Activated T-helper 2 cell treated with anti-CD3 and anti-CD28 coated beads, Interferon-gamma antibody, Interleukin-2, Interleukin-4, amounts not matched to agents 10 μg/mL and 5 μg/mL and 100 μg/mL, durations not matched to agents 14 hours and 24 hours and 36 hours (primary cell): Measurements from ENCODE around the gene PLEKHA8. TPM values are rescaled to one million over a fixed set of nuclear protein-coding genes. Genes with fewer than 3 reads are reported as not detected.
A peak's percentile ranks its signal among the peaks of the same experiment; 100 is the strongest.

Source experiments
- DNase-seq: peaks from one replicate; pipeline ENCODE4 v3.0.0; 2021; ENCODE audit warnings: low spot score
- H3K27ac Mint-ChIP-seq: one replicate; pipeline ENCODE4 v1.8.0; 2021; ENCODE audit warnings: mixed read lengths
- H3K27me3 Mint-ChIP-seq: one replicate; pipeline ENCODE4 v1.8.0; 2021; ENCODE audit warnings: low read depth, mixed read lengths
- H3K36me3 Mint-ChIP-seq: one replicate; pipeline ENCODE4 v1.8.0; 2021; ENCODE audit warnings: low read depth, mixed read lengths
- H3K4me1 Mint-ChIP-seq: one replicate; pipeline ENCODE4 v1.8.0; 2021; ENCODE audit warnings: low read depth, mixed read lengths
- H3K4me3 Mint-ChIP-seq: one replicate; pipeline ENCODE4 v1.8.0; 2021; ENCODE audit warnings: low read depth, mild to moderate bottlenecking, moderate library complexity, mixed read lengths
- H3K9me3 Mint-ChIP-seq: one replicate; pipeline ENCODE4 v1.8.0; 2021; ENCODE audit warnings: mixed read lengths
- intact Hi-C: fragments of 100-400 bp; cut with micrococcal nuclease; formaldehyde crosslinking; loops from one replicate; pipeline ENCODE4 v1.15.1; 2023
- total RNA-seq: library from RNA; stranded (reverse); gene quantifications from 2 replicates; pipeline ENCODE4 v1.2.3, GENCODE V29; 2022

Gene PLEKHA8
- total RNA-seq, result 10.9 and 11.9 TPM in 2 replicates

- no peaks in the 10 kb centered on the region for H3K27me3 Mint-ChIP-seq
- peak within 1 kb of the TSS; percentile 84 for H3K27ac Mint-ChIP-seq
- H3K4me1 Mint-ChIP-seq, result peaks cover 32% of the 10 kb centered on the region
- intact Hi-C loops, result loop anchor here (1.0 to 5.0 kb wide), 7 partner anchors 41 to 477 kb away; partner anchors contain the start of genes GGCT, MTURN, SCRN1 and ZNRF2
- peak within 1 kb of the TSS; percentile 93 for H3K4me3 Mint-ChIP-seq
- DNase-seq, result peak; percentile 87
- H3K9me3 Mint-ChIP-seq, result no peaks in the 10 kb centered on the region
- peaks cover 6% of the 10 kb centered on the region for H3K36me3 Mint-ChIP-seq
These were observed at the start of gene PLEKHA8 for GRCh38 chr7:30028216-30028748. TSS of gene PLEKHA8 (plus strand) at chr7:30028412. CDS start at chr7:30028763, 351 bp downstream.

- Mint-ChIP-seq H3K4me1 (no peaks in the 10 kb centered on the region), H3K9me3 (no peaks in the 10 kb centered on the region), H3K4me3 (no peak overlapping the region), H3K36me3 (no peaks in the 10 kb centered on the region), H3K27me3 (peaks cover 32% of the 10 kb centered on the region), H3K27ac (no peak overlapping the region)
- DNase-seq, result no peak
- intact Hi-C loops, result no loop called here
These were observed 48.1 kb upstream of the PLEKHA8 start for GRCh38 chr7:29980151-29980550.

GRCh38 chr7:29987083-29987482 is 41.1 kb upstream of the PLEKHA8 start:
- intact Hi-C loops, result loop anchor here (5.0 kb wide), 1 partner anchor 40 kb away; the partner anchor contains the start of genes FKBP14 and PLEKHA8
- Mint-ChIP-seq H3K36me3 (no peaks in the 10 kb centered on the region), H3K4me3 (no peak overlapping the region), H3K9me3 (no peaks in the 10 kb centered on the region), H3K27me3 (peaks cover 55% of the 10 kb centered on the region), H3K27ac (no peak overlapping the region), H3K4me1 (peaks cover 6% of the 10 kb centered on the region)
- DNase-seq, result no peak

GRCh38 chr7:29987811-29988317 is 40.3 kb upstream of the PLEKHA8 start:
- Mint-ChIP-seq H3K36me3 (no peaks in the 10 kb centered on the region), H3K27me3 (peaks cover 60% of the 10 kb centered on the region), H3K4me1 (peaks cover 6% of the 10 kb centered on the region), H3K27ac (no peak overlapping the region), H3K9me3 (peaks cover 4% of the 10 kb centered on the region), H3K4me3 (peak overlapping the region; percentile 49)
- intact Hi-C loops, result loop anchor here (5.0 kb wide), 1 partner anchor 39 kb away; the partner anchor contains the start of genes FKBP14 and PLEKHA8
- DNase-seq, result no peak

GRCh38 chr7:29988424-29989256 is 39.6 kb upstream of the PLEKHA8 start:
- H3K27ac Mint-ChIP-seq, result no peak overlapping the region
- DNase-seq, result no peak

GRCh38 chr7:29989257-29989995 is 38.8 kb upstream of the PLEKHA8 start, which contains the start of gene SCRN1:
TSS of gene SCRN1 (minus strand) at chr7:29989801. CDS start at chr7:29969067, 20,734 bp downstream.
- H3K27me3 Mint-ChIP-seq, result peaks cover 56% of the 10 kb centered on the region

More at GRCh38 chr7:29988424-29989256, 39.6 kb upstream of the PLEKHA8 start:
- intact Hi-C loops, result loop anchor here (5.0 kb wide), 1 partner anchor 39 kb away; the partner anchor contains the start of genes FKBP14 and PLEKHA8
- Mint-ChIP-seq H3K36me3 (no peaks in the 10 kb centered on the region), H3K9me3 (peaks cover 7% of the 10 kb centered on the region), H3K27me3 (peaks cover 59% of the 10 kb centered on the region), H3K4me3 (peak overlapping the region; percentile 49), H3K4me1 (peaks cover 6% of the 10 kb centered on the region)

GRCh38 chr7:29990931-29991330 is 37.3 kb upstream of the PLEKHA8 start:
- Mint-ChIP-seq H3K9me3 (peaks cover 7% of the 10 kb centered on the region), H3K27me3 (peaks cover 49% of the 10 kb centered on the region), H3K36me3 (no peaks in the 10 kb centered on the region), H3K4me1 (peaks cover 6% of the 10 kb centered on the region), H3K4me3 (no peak overlapping the region), H3K27ac (no peak overlapping the region)
- no peak for DNase-seq
- intact Hi-C loops, result no loop called here

More at GRCh38 chr7:29989257-29989995, 38.8 kb upstream of the PLEKHA8 start, which contains the start of gene SCRN1:
- H3K4me3 Mint-ChIP-seq, result peak within 1 kb of the TSS; percentile 67
- no peaks in the 10 kb centered on the region for H3K36me3 Mint-ChIP-seq
- DNase-seq, result peak; percentile 10
- peaks cover 6% of the 10 kb centered on the region for H3K4me1 Mint-ChIP-seq
- H3K27ac Mint-ChIP-seq, result no peak within 1 kb of the TSS
- intact Hi-C loops, result loop anchor here (5.0 kb wide), 1 partner anchor 38 kb away; the partner anchor contains the start of genes FKBP14 and PLEKHA8
- H3K9me3 Mint-ChIP-seq, result peaks cover 7% of the 10 kb centered on the region

- intact Hi-C loops, result no loop called here
These were observed 36.3 kb upstream of the PLEKHA8 start for GRCh38 chr7:29991937-29992336.

GRCh38 chr7:29993140-29993539 is 35.1 kb upstream of the PLEKHA8 start:
- intact Hi-C loops, result no loop called here
- Mint-ChIP-seq H3K4me1 (peaks cover 6% of the 10 kb centered on the region), H3K4me3 (no peak overlapping the region), H3K36me3 (no peaks in the 10 kb centered on the region), H3K27ac (no peak overlapping the region), H3K9me3 (peaks cover 19% of the 10 kb centered on the region), H3K27me3 (peaks cover 52% of the 10 kb centered on the region)
- no peak for DNase-seq

More at GRCh38 chr7:29991937-29992336, 36.3 kb upstream of the PLEKHA8 start:
- Mint-ChIP-seq H3K4me1 (peaks cover 6% of the 10 kb centered on the region), H3K4me3 (no peak overlapping the region), H3K27me3 (peaks cover 56% of the 10 kb centered on the region), H3K27ac (no peak overlapping the region), H3K36me3 (no peaks in the 10 kb centered on the region), H3K9me3 (peaks cover 14% of the 10 kb centered on the region)
- DNase-seq, result no peak

GRCh38 chr7:29995652-29996051 is 32.6 kb upstream of the PLEKHA8 start:
- Mint-ChIP-seq H3K4me1 (no peaks in the 10 kb centered on the region), H3K27me3 (peaks cover 50% of the 10 kb centered on the region), H3K9me3 (peaks cover 19% of the 10 kb centered on the region), H3K36me3 (no peaks in the 10 kb centered on the region), H3K4me3 (no peak overlapping the region), H3K27ac (no peak overlapping the region)
- no peak for DNase-seq
- intact Hi-C loops, result no loop called here

GRCh38 chr7:29996321-29996720 is 31.9 kb upstream of the PLEKHA8 start:
- H3K4me1 Mint-ChIP-seq, result no peaks in the 10 kb centered on the region

GRCh38 chr7:29998489-29998888 is 29.7 kb upstream of the PLEKHA8 start:
- Mint-ChIP-seq H3K4me3 (no peak overlapping the region), H3K4me1 (no peaks in the 10 kb centered on the region), H3K36me3 (no peaks in the 10 kb centered on the region), H3K27me3 (peaks cover 36% of the 10 kb centered on the region), H3K9me3 (peaks cover 12% of the 10 kb centered on the region), H3K27ac (no peak overlapping the region)
- no peak for DNase-seq
- intact Hi-C loops, result no loop called here

More at GRCh38 chr7:29996321-29996720, 31.9 kb upstream of the PLEKHA8 start:
- intact Hi-C loops, result no loop called here
- peaks cover 19% of the 10 kb centered on the region for H3K9me3 Mint-ChIP-seq
- H3K27me3 Mint-ChIP-seq, result peaks cover 48% of the 10 kb centered on the region
- H3K4me3 Mint-ChIP-seq, result no peak overlapping the region
- no peak for DNase-seq
- no peaks in the 10 kb centered on the region for H3K36me3 Mint-ChIP-seq
- no peak overlapping the region for H3K27ac Mint-ChIP-seq
